Activated CD4-positive, alpha-beta T cell treated with anti-CD3 and anti-CD28 coated beads, Interleukin-2, Interleukin-4, amounts not matched to agents 100 ng/mL and 50 ng/mL, durations not matched to agents 16 hours and 8 hours (primary cell): ENCODE results near the gene TECPR2.
"Not testable (repeated sequence)": the region's sequence is repeated elsewhere in the genome, so short reads cannot be mapped to it uniquely, and the experiment has no call there.

Experiments used
- DNase-seq: peaks from one replicate; pipeline ENCODE4 v3.0.0-alpha.2; 2020; ENCODE audit warnings: low spot score

The TECPR2 gene

GRCh38 chr14:102528431-102529170, 165.9 kb downstream of the TECPR2 start:
- DNase-seq = no peak

DNA sequence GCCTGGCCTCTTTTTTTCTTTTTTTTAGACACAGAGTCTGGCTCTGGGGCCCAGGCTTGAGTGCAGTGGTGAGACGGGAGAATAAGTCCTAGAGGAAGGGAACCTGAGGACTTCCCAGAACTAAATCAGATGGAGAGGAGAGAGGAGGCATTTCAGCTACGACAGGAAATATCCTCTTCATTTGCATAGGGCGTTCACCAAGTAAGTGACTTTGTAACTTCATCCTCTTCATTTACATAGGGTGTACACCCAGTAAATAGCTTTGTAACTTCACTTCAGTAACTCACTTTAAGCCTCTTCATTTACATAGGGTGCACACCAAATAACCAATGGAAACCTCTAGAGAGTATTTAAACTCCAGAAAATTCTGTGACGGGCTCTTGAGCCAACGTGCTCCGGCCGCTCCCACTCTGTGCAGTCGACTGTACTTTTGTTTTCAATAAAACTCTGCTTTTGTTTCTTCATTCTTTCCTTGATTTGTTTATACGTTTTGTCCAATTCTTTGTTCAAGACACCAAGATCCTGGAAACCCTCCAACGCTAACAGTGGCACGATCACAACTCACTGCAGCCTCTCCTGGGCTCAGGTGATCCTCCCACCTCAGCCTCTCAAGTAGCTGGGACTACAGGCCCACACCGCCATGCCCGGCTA, 168.2 kb downstream of the TECPR2 start:
- DNase-seq = no peak

- no peak for DNase-seq
Observed at GRCh38 chr14:102532204-102532658, 169.5 kb downstream of the TECPR2 start.

DNA sequence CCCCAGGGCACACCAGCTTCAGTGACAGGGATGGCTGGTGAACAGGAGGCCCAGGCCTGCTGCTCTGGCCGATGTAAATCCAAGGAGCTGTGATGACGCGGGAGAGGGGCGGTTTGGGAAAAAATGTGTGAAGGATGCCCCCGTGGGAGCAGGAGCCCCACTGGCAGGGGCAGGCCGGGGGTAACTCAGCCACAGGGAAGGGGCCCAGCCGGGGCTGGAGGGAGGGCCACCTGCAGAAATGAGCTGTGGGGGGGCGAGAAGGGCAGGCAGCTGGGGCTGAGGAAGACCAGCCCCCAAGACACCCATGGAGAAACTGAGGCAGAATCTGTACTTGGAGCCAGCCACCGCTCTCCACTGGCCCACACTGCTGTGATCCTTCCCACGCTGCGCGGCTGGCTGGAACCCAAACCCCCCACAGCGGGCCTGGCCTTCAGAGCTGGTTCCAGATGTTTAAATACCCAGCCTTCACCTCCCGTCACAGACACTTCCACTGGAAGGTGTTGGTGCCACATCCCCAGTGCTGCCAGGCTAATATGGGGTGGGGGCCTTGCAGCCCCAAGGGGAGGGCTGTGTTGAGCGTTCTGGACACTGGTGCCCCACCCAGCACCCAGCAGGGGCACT, 175.3 kb downstream of the TECPR2 start:
- DNase-seq = no peak

DNA sequence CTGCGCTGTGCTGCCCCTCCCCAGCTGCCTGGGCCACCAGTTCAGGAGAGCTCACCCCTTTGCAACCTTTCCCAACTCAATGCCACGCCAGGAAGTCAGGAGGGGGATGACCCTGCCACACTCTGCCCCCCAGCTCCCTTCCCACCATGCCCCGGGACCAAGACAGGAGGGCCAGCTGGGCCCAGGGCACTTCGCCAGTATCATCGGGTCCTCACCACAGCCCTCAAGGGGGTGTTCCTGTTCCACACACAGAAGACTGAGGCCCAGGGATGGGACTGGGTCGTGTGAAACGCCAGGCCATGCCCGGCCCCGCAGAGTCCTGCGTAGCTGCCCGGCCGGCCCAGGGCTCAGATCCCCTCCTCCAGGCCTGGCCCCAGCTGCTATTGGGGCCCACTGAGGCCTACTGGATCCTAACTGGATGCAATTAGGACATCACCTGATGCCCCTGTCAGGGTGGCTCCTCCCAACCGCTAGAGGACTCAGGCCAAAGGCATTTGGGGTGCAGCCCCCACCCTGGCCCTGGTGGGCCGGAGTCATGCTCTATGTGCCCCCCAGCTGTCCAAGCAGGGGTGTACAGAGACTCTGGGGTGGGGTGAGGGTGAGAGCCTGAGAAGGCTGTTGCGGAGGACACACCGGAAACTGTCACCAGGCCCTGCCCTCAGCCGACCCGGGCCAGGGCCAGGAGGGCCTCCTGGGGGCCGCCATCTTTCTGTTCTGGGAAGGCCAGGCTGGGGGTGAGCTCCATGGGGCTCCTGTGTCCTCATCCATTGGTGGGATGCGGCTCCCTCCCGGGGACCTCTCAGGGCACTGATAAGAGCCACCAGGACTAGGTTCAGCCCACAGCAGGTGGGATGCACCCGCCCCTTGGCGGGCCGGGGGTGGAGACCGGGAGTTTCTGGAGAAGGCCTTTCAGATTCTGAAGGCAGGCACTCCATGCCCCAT, 176.1 kb downstream of the TECPR2 start:
- DNase-seq = no peak

DNA sequence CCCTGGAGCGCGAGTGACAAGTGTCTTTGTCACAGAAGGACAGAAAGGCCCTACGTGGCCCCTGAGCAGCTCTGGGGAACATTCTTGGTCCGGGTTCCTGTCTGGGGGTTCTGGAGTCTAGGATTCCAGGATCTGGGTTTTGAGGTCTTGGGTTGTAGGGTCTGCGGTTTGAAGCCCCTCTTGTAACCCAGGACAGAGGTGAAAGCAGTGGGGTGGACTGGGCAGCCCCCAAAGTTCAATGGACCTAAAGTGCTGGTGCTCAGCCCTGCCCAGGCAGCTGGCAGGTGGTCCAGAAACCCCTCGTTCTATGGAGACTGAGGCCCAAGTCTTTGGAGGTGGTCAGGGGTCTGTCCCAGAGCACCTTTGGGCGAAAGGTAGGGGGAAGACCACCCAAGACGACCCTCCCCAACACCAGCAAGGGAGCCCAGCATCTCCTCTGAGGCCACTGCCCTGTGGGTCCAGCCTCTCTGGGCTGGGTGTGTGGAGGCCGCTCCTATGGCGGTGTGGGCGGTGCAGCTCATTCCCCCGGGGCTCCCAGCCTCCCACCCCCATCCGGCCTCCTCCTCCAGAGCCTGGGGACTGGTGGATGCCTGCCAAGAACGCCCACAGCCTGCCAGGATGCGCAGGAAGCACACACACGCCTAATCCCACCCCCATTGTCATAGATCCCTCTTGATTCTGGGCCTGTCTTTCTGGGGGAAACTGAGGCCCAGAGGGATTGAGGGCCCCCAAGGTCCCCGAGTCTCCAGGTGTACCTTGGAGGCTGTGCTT, 177.0 kb downstream of the TECPR2 start:
- DNase-seq = no peak

GRCh38 chr14:102540315-102541028, 177.7 kb downstream of the TECPR2 start:
- DNase-seq = no peak

DNA sequence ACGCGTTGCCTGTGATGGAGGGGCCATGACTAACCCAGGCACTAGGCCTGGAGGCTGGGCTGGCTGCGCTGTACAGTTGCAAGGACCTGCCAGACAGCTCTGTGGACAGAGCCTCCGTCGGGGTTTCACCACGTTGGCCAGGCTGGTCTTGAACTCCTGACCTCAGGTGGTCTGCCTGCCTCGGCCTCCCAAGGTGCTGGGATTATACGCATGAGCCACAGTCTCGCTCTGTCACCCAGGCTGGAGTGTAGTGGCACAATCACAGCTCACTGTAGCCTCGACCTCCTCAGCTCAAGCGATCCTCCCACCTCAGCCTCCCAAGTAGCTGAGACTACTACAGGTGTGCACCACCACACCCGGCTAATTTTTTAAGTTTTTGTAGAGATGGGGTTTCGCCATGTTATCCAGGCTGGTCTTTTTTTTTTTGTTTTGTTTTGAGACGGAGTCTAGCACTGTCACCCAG, 178.3 kb downstream of the TECPR2 start:
- DNase-seq = not testable (repeated sequence)

- no peak for DNase-seq
Observed at GRCh38 chr14:102541771-102542170, 179.0 kb downstream of the TECPR2 start.

DNA sequence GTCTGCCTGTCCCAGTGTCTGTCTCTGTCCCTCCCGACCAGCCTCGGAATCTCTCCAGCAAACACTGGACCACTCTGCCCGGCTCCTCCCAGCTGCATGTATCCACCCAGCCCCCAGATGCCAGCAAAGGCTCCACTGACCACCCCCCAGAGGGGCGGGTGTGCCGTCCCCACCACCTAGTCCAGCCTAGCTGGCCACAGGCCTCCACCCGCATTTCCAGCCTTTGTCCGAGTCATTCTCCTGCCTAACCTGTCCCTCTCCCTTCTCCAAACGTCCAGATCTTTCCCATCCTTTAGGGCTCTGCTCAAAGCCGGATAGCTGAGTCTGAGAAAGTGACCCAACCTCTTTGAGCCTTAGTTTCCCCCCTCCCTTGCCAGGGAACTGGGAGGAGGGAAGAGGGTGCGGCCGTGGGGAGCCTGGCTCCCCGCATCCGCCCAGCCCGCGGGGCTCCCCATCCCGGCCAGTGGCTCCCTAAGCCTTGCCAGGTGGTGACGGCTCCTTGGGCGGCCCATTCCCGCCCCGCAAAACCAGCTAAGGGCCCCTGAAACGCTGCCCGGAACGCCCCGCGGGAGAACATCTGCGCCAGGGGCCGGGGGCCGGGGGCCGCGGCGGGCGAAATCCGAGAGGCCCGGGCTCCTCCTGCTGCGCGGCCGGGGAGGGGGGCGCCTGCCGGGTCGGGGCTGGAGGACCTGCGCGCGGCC, 181.5 kb downstream of the TECPR2 start:
- no peak for DNase-seq

- DNase-seq = no peak
Observed at GRCh38 chr14:102544747-102545460, 182.2 kb downstream of the TECPR2 start.

DNA sequence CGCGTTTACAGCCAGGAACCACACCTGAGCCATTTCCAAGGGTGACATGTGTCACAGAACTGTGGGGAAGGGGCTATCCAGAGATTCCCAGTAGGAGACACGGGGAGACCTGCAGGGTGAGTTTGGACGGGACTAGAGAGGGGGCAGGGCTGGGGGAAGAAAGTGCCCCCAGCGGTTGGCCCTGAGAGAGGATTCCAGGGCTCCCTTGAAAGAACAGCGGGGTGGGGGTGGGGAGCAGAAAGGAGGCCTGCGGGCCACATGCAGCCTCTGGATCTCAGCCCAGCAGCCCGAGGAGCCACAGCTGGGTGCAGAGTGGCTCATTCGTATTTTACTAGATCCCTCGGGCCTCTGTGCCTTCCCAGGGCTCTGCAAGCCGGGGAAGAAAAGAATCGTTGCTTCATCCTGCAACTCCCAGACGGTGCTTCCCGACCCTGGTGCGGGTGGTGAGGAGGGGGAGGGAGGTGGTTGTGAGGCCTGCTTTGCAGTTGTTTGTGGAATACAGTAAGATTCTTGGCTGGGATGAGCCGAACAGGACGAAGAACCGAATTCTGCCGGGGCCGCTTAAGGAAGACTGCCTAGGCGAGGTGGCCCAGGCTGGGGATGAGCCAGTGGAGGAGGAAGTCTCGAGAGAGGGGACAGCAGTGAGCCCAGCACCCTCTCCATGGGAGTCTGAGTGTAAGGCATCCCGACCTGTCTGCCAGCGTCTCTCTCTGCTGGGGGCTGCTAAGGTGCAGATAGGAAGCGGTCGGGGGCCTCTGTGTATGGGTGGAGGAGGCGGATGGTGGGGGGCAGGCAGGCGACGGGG, 182.9 kb downstream of the TECPR2 start:
- no peak for DNase-seq

- no peak for DNase-seq
Observed at GRCh38 chr14:102548616-102549240, 186.0 kb downstream of the TECPR2 start.

- DNase-seq = not testable (repeated sequence)
Observed at GRCh38 chr14:102550927-102551401, 188.2 kb downstream of the TECPR2 start.
